K562 (cell line): ENCODE measurements around the gene CREB5. TPM values are rescaled to one million over a fixed set of nuclear protein-coding genes. Genes with fewer than 3 reads are reported as not detected.

Experiments used
- ATAC-seq: fragments of 200-7000 bp; cut with Tn5 transposase; 3 replicates; pipeline ENCODE4 v1.9.1; 2020; ENCODE audit warnings: moderate library complexity
- BruUV-seq: library from RNA; stranded (reverse); fragments of 400-500 nt; replicated peaks from 2 replicates; lab custom pipeline; 2021; lab: Mats Ljungman, UMichigan
- CTCF ChIA-PET: fragments of 300-600 bp; formaldehyde crosslinking; extraction: SDS; loops from one replicate; lab custom pipeline; 2021; ENCODE audit warnings: low intra/inter-chr PET ratio; lab: Yijun Ruan, JAX
- POLR2A ChIA-PET: fragments of 300-600, 350-650 bp; sonication (Branson Sonifier 250); formaldehyde crosslinking; extraction: SDS; loops from one replicate; lab custom pipeline; 2021; ENCODE audit warnings: antibody characterized with exemption, inconsistent platforms; lab: Yijun Ruan, JAX
- DNase-seq, 4 experiments: peaks; one replicate each; pipeline versions ENCODE4 v3.0.0 to v3.0.0-alpha.2; 2011 to 2018; ENCODE audit warnings: low spot score in 3 of 4, mixed read lengths in 3 of 4; ENCODE audit errors: extremely low read depth in 1 of 4
- FAIRE-seq: peaks from 2 replicates; lab custom pipeline; 2011; peaks lifted over from hg19 to GRCh38; lab: Jason Lieb, UNC
- H2AFZ ChIP-seq: 2 replicates; pipeline ENCODE4 v1.6.0; 2011; ENCODE audit warnings: low read depth, low read length, control low read depth, inconsistent platforms
- H3K27ac ChIP-seq: fragments of 200-600 bp; 3 replicates; pipeline ENCODE4 v1.8.0; 2011; ENCODE audit warnings: low read depth, mild to moderate bottlenecking, control low read depth, inconsistent platforms, low read length, moderate library complexity, mixed read lengths; ENCODE audit errors: extremely low read depth
- H3K27me3 ChIP-seq, 2 experiments: fragments of 300-600 bp in 1 of 2; 2 replicates in 1 of 2; 3 replicates in 1 of 2; pipeline versions ENCODE4 v1.6.0 to v1.8.0; 2011; ENCODE audit warnings: inconsistent platforms in 2 of 2, low read length in 2 of 2, mild to moderate bottlenecking in 1 of 2, mixed read lengths in 1 of 2, moderate library complexity in 1 of 2; ENCODE audit not compliant: control insufficient read depth in 2 of 2, insufficient read depth in 2 of 2
- H3K36me3 ChIP-seq: fragments of 300-600 bp; 3 replicates; pipeline ENCODE4 v1.8.0; 2011; ENCODE audit warnings: mild to moderate bottlenecking, low read length, inconsistent platforms; ENCODE audit not compliant: control insufficient read depth, insufficient read depth
- H3K4me1 ChIP-seq, 2 experiments: fragments of 200-600 bp in 1 of 2; replicated peaks in 1 of 2; 2 replicates in 1 of 2; 3 replicates in 1 of 2; pipeline versions ENCODE4 v1.5.1 to v1.8.0; 2011; ENCODE audit warnings: inconsistent platforms in 2 of 2, low read length in 2 of 2, mild to moderate bottlenecking in 1 of 2, mixed read lengths in 1 of 2, moderate library complexity in 1 of 2; ENCODE audit not compliant: control insufficient read depth in 2 of 2, insufficient read depth in 2 of 2
- H3K4me2 ChIP-seq: 2 replicates; pipeline ENCODE4 v1.6.1; 2011; ENCODE audit warnings: low read length, control low read depth, inconsistent platforms, mixed read lengths; ENCODE audit not compliant: insufficient read depth
- H3K4me3 ChIP-seq: fragments of 200-600 bp; sonication (generic), shearing (Covaris generic); 2 replicates; pipeline ENCODE4 v1.5.1; 2016; ENCODE audit warnings: control low read depth, inconsistent platforms
- H3K79me2 ChIP-seq: fragments of 200-600 bp; 3 replicates; pipeline ENCODE4 v1.8.0; 2011; ENCODE audit warnings: low read length, inconsistent platforms; ENCODE audit not compliant: control insufficient read depth, insufficient read depth
- H3K9ac ChIP-seq, 2 experiments: 2 replicates each; pipeline versions ENCODE4 v1.6.0 to v1.6.1; 2011; ENCODE audit warnings: low read depth in 2 of 2, low read length in 2 of 2, control low read depth in 1 of 2, inconsistent platforms in 1 of 2, mild to moderate bottlenecking in 1 of 2, mixed read lengths in 1 of 2; ENCODE audit not compliant: insufficient read depth in 1 of 2
- H3K9me1 ChIP-seq: one replicate; pipeline ENCODE4 v1.6.0; 2011; ENCODE audit warnings: inconsistent platforms, mild to moderate bottlenecking, low read length, moderate library complexity; ENCODE audit not compliant: control insufficient read depth, insufficient read depth
- H3K9me3 ChIP-seq: replicated peaks from 2 replicates; pipeline ENCODE4 v1.5.1; 2011; ENCODE audit warnings: low read depth, low read length, inconsistent platforms; ENCODE audit not compliant: control insufficient read depth, insufficient read depth
- H4K20me1 ChIP-seq: replicated peaks from 2 replicates; pipeline ENCODE4 v1.6.1; 2011; ENCODE audit warnings: low read length, inconsistent platforms, mixed read lengths; ENCODE audit not compliant: control insufficient read depth, insufficient read depth
- ARHGAP35 ChIP-seq: fragments of 450-650 bp; IDR thresholded peaks from 2 replicates; pipeline ENCODE4 v1.6.1; 2018; ENCODE audit not compliant: partially characterized antibody
- COPS2 ChIP-seq: fragments of 450-650 bp; conservative IDR thresholded peaks from 2 replicates; pipeline ENCODE4 v1.6.1; 2016; ENCODE audit warnings: mild to moderate bottlenecking, moderate library complexity
- DDX20 ChIP-seq: fragments of 450-650 bp; IDR thresholded peaks from 2 replicates; pipeline ENCODE4 v1.6.1; 2016; ENCODE audit warnings: missing genetic modification characterization, low read depth, mild to moderate bottlenecking, missing compliant biosample characterization, moderate library complexity
- HDAC1 ChIP-seq, 2 experiments: fragments of 450-650 bp; IDR thresholded peaks; 2 replicates each; pipeline ENCODE4 v1.6.1; 2016 to 2017; ENCODE audit warnings: inconsistent platforms in 1 of 2, mild to moderate bottlenecking in 1 of 2, moderate library complexity in 1 of 2
- HLTF ChIP-seq: fragments of 450-650 bp; IDR thresholded peaks from 2 replicates; pipeline ENCODE4 v1.6.1; 2016
- SIN3A ChIP-seq, 2 experiments: fragments of 150-350 bp in 1 of 2; IDR thresholded peaks; 2 replicates each; pipeline ENCODE4 v1.6.1; 2011 to 2016; ENCODE audit warnings: borderline replicate concordance in 2 of 2, low read depth in 2 of 2, low read length in 2 of 2, mild to moderate bottlenecking in 2 of 2, moderate library complexity in 2 of 2; ENCODE audit not compliant: control insufficient read depth in 1 of 2
- TEAD4 ChIP-seq, 2 experiments: sonication (generic) in 1 of 2; formaldehyde crosslinking in 1 of 2; IDR thresholded peaks; 2 replicates each; pipeline versions ENCODE4 v1.6.1 to v1.8.0; 2012 to 2022; ENCODE audit warnings: borderline replicate concordance in 1 of 2, inconsistent platforms in 1 of 2, low read length in 1 of 2, mild to moderate bottlenecking in 1 of 2, missing genetic modification reagents in 1 of 2
- WGBS: fragments of 100-300 bp; shearing (Covaris generic); methylation state at CpG from one replicate; pipeline ENCODE4 v1.1.6; 2016; ENCODE audit warnings: low coverage, mixed read lengths; ENCODE audit not compliant: insufficient coverage; ENCODE audit errors: missing lambda C conversion rate; 5-methylcytosine and 5-hydroxymethylcytosine counted together
- in situ Hi-C: fragments of 300-500 bp; cut with MboI; formaldehyde crosslinking; loops from 4 replicates; pipeline ENCODE4 v1.15.0; 2018; ENCODE audit warnings: inconsistent platforms, mixed read lengths
- intact Hi-C: fragments of 100-400 bp; cut with micrococcal nuclease; formaldehyde crosslinking; loops from 2 replicates; pipeline ENCODE4 v1.14.2; 2022
- polyA plus RNA-seq, 8 experiments: library from polyadenylated mRNA; depleted of rRNA in 4 of 8; stranded (reverse) in 5 of 8; unstranded in 3 of 8; fragments of >200 nt; fragmentation: Nextera tagmentation in 2 of 8; fragmentation: Illumina TruSeq in 1 of 8; extraction: Ambion mirVana in 2 of 8; extraction: Trizol in 1 of 8; gene quantifications; 2 replicates each; pipeline versions ENCODE4 v1.2.1 to v1.2.3, GENCODE V29; 2011 to 2014; ENCODE audit warnings: inconsistent platforms in 1 of 8, missing spikeins in 1 of 8
- total RNA-seq, 7 experiments: library from RNA; depleted of rRNA in 6 of 7; stranded (reverse); fragments of >200 nt in 6 of 7; fragmentation: Illumina TruSeq in 2 of 7; extraction: Trizol in 2 of 7; gene quantifications; 2 replicates each; pipeline versions ENCODE4 v1.2.1 to v1.2.3, GENCODE V29; 2011 to 2021; ENCODE audit warnings: low replicate concordance in 1 of 7
- TF ChIP-seq, protein P1 (sequence below): fragments of 450-650 bp; IDR thresholded peaks from 2 replicates; pipeline ENCODE4 v1.6.1; 2017; ENCODE audit warnings: antibody characterized with exemption
- TF ChIP-seq, protein P2 (sequence below), 2 experiments: IDR thresholded peaks; 2 replicates each; pipeline ENCODE4 v1.6.1; 2011; ENCODE audit warnings: borderline replicate concordance in 1 of 2, control low read depth in 1 of 2, low read depth in 1 of 2, low read length in 1 of 2, mild to moderate bottlenecking in 1 of 2, mixed read lengths in 1 of 2, moderate library complexity in 1 of 2; ENCODE audit not compliant: insufficient read depth in 1 of 2, insufficient read length in 1 of 2, poor library complexity in 1 of 2, severe bottlenecking in 1 of 2; ENCODE audit errors: extremely low read depth in 1 of 2

CREB5 gene
- total and polyA plus RNA-seq, 9 of the 15 experiments (the other 6 are each of a cell fraction or from before 2014, with no cell fraction given), result 0.33 to 6.4 (median 1.8) TPM

DNA sequence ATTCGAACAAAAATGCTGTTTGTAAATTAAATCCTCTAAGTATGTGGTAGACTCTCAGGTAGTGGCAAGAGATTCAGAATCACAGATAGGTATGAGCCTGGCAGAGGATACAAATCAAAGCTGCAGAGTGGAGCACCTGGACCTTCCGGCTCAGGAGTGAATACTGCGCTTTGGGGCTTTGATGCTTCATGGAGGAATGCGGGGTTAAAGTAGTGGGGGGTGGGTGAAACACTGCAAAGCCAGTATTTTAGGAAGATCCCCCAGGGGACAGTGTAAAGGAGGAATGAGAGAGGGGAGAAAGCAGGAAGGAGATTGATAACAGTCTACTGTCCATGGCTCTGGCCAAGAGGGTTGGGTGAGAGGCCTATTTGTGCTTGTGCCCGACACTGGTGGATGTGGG lies 43.2 kb downstream of the CREB5 start:
- Histone ChIP-seq H3K27ac (no peak overlapping the region), H3K4me3 (no peak overlapping the region), H3K9me3 (no peaks in the 10 kb centered on the region), H3K79me2 (no peaks in the 10 kb centered on the region), H3K9ac (no peak overlapping the region), H3K4me1 (no peaks in the 10 kb centered on the region; a peak in 1 of 5 replicates), H3K9me1 (no peaks in the 10 kb centered on the region), H4K20me1 (no peaks in the 10 kb centered on the region), H2AFZ (no peak overlapping the region), H3K36me3 (no peaks in the 10 kb centered on the region), H3K27me3 (no peaks in the 10 kb centered on the region; a peak in 2 of 5 replicates), H3K4me2 (no peak overlapping the region)
- ATAC-seq (no peak), FAIRE-seq (no peak), DNase-seq (no peak)
- intact Hi-C loops (no loop called here), in situ Hi-C loops (no loop called here)
- 0% methylated on average over 5 of the region's 5 CpGs for WGBS
- CTCF ChIA-PET, result no interaction called here
- TF ChIP-seq SIN3A (IDR thresholded peaks at IDR 0.05; ENCODE audit: borderline replicate concordance in 2 of 2, control insufficient read depth in 1 of 2, low read depth in 2 of 2, low read length in 2 of 2) (no peak), TEAD4 (IDR thresholded peaks at IDR 0.05; ENCODE audit: low read length) (no peak), TEAD4 (CRISPR knock-in tag; IDR thresholded peaks at IDR 0.05; ENCODE audit: borderline replicate concordance) (no peak), HDAC1 (IDR thresholded peaks at IDR 0.05) (no peak), ARHGAP35 (no peak), HLTF (no peak), COPS2 (no peak), DDX20 (tag) (no peak)
- TF ChIP-seq, protein P1, sequence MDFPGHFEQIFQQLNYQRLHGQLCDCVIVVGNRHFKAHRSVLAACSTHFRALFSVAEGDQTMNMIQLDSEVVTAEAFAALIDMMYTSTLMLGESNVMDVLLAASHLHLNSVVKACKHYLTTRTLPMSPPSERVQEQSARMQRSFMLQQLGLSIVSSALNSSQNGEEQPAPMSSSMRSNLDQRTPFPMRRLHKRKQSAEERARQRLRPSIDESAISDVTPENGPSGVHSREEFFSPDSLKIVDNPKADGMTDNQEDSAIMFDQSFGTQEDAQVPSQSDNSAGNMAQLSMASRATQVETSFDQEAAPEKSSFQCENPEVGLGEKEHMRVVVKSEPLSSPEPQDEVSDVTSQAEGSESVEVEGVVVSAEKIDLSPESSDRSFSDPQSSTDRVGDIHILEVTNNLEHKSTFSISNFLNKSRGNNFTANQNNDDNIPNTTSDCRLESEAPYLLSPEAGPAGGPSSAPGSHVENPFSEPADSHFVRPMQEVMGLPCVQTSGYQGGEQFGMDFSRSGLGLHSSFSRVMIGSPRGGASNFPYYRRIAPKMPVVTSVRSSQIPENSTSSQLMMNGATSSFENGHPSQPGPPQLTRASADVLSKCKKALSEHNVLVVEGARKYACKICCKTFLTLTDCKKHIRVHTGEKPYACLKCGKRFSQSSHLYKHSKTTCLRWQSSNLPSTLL, result no peak
- TF ChIP-seq, protein P2, sequence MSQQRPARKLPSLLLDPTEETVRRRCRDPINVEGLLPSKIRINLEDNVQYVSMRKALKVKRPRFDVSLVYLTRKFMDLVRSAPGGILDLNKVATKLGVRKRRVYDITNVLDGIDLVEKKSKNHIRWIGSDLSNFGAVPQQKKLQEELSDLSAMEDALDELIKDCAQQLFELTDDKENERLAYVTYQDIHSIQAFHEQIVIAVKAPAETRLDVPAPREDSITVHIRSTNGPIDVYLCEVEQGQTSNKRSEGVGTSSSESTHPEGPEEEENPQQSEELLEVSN (IDR thresholded peaks at IDR 0.05; ENCODE audit: borderline replicate concordance in 1 of 2, extremely low read depth in 1 of 2, insufficient read depth in 1 of 2, insufficient read length in 1 of 2, low read depth in 1 of 2, low read length in 1 of 2, poor library complexity in 1 of 2, severe bottlenecking in 1 of 2), result no peak
- POLR2A ChIA-PET, result no interaction called here
- no TSS peak for BruUV-seq
